ENCODE measurements around the gene LRRK1.

The LRRK1 gene

DNA sequence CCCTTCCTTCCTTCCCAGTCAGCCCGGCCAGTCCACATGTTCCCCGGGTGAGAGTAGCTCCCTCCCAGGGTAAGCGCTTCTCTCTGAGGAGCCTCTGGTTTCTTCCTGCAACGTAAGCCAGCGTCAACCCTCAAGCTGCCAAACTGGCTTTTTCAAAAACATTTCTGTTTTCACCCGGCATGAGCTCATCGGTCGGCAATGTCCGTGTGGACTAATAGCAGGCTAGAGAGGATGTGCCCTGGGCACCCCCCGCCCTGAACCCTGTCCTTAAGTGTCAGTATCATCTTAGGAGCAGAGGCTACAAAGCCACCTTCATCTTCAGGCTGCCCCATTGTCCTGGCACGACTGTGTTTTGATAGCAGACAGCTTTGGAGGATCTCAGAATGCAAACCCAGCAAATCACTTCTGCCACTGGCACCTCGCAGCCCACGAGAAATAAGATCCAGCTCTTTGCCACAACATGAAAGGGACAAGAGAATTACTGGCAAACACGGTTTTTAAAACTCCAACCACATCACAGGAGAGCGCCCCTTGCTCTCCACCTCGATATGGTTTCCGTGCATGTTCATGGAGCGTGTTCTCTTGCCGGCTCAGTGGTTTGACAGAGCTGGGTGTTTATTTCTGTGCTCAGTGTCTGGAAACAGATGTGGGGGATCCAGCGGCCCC lies 29.6 kb upstream of the LRRK1 start:
- DNase-seq, result no peak
- TF ChIP-seq CTCF (IDR thresholded peaks at IDR 0.05), result no peak
- Mint-ChIP-seq H3K36me3 (ENCODE audit: low read depth) (no peaks in the 10 kb centered on the region), H3K4me3 (no peak overlapping the region), H3K9me3 (no peaks in the 10 kb centered on the region), H3K27me3 (ENCODE audit: low read depth, poor library complexity) (peaks cover 73% of the 10 kb centered on the region), H3K27ac (no peak overlapping the region), H3K4me1 (peaks cover 37% of the 10 kb centered on the region)

GRCh38 chr15:100890051-100890720 lies 29.0 kb upstream of the LRRK1 start:
- no peak overlapping the region for H3K4me3 Mint-ChIP-seq
- H3K4me1 Mint-ChIP-seq, result peaks cover 37% of the 10 kb centered on the region
- TF ChIP-seq CTCF (IDR thresholded peaks at IDR 0.05), result no peak
- no peaks in the 10 kb centered on the region for H3K9me3 Mint-ChIP-seq
- no peak for DNase-seq
- no peak overlapping the region for H3K27ac Mint-ChIP-seq
- peaks cover 68% of the 10 kb centered on the region for H3K27me3 Mint-ChIP-seq (ENCODE audit: low read depth, poor library complexity)
- no peaks in the 10 kb centered on the region for H3K36me3 Mint-ChIP-seq (ENCODE audit: low read depth)

- no peaks in the 10 kb centered on the region for H3K9me3 Mint-ChIP-seq
- DNase-seq, result no peak
- H3K36me3 Mint-ChIP-seq (ENCODE audit: low read depth), result no peaks in the 10 kb centered on the region
- no peak overlapping the region for H3K27ac Mint-ChIP-seq
- peaks cover 62% of the 10 kb centered on the region for H3K27me3 Mint-ChIP-seq (ENCODE audit: low read depth, poor library complexity)
- H3K4me3 Mint-ChIP-seq, result no peak overlapping the region
- no peak for TF ChIP-seq CTCF (IDR thresholded peaks at IDR 0.05)
- peaks cover 37% of the 10 kb centered on the region for H3K4me1 Mint-ChIP-seq
Measured at GRCh38 chr15:100890850-100891249, 28.3 kb upstream of the LRRK1 start.

- Mint-ChIP-seq H3K4me1 (peaks cover 37% of the 10 kb centered on the region), H3K9me3 (no peaks in the 10 kb centered on the region), H3K36me3 (ENCODE audit: low read depth) (no peaks in the 10 kb centered on the region), H3K27ac (no peak overlapping the region), H3K4me3 (no peak overlapping the region), H3K27me3 (ENCODE audit: low read depth, poor library complexity) (peaks cover 56% of the 10 kb centered on the region)
- TF ChIP-seq CTCF (IDR thresholded peaks at IDR 0.05), result no peak
- peak; percentile 58 for DNase-seq
Measured at GRCh38 chr15:100891307-100892012, 27.7 kb upstream of the LRRK1 start.

- peaks cover 37% of the 10 kb centered on the region for H3K4me1 Mint-ChIP-seq
- no peaks in the 10 kb centered on the region for H3K9me3 Mint-ChIP-seq
- H3K4me3 Mint-ChIP-seq, result peak overlapping the region; percentile 13
- H3K36me3 Mint-ChIP-seq (ENCODE audit: low read depth), result no peaks in the 10 kb centered on the region
- TF ChIP-seq CTCF (IDR thresholded peaks at IDR 0.05), result no peak
- peak overlapping the region; percentile 66 for H3K27ac Mint-ChIP-seq
- no peak for DNase-seq
- H3K27me3 Mint-ChIP-seq (ENCODE audit: low read depth, poor library complexity), result peaks cover 50% of the 10 kb centered on the region
Measured at GRCh38 chr15:100892013-100892355, 27.2 kb upstream of the LRRK1 start.

All from nephron progenitor cell (in vitro differentiated cells).